Measurements from ENCODE around the gene MYO7B.

Gene MYO7B

DNA sequence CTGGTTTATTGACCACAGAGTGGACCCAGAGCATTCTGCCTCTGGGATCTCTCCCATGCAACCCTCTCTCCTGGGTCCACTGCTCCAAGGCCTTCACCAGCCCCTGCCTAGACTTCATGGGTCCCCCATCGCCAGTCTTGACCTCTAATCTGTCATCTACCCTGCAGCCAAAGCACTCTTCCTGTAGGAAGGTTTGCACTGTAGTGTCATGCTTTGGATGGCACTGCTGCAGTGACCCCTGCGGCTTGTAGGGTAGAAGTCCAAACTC, 41.7 kb downstream of the MYO7B start:
- ATAC-seq: no peak
- TF ChIP-seq SNAI2 (CRISPR knock-in tag; IDR thresholded peaks at IDR 0.05) (no peak), RARB (CRISPR knock-in tag; IDR thresholded peaks at IDR 0.05) (no peak), GLIS3 (CRISPR knock-in tag; IDR thresholded peaks at IDR 0.05) (no peak), TCF4 (CRISPR knock-in tag; IDR thresholded peaks at IDR 0.05; ENCODE audit: borderline replicate concordance) (no peak), ARNTL (CRISPR knock-in tag; IDR thresholded peaks at IDR 0.05; ENCODE audit: borderline replicate concordance, low read depth) (no peak), ISL1 (CRISPR knock-in tag; IDR thresholded peaks at IDR 0.05) (no peak), ESRRG (CRISPR knock-in tag; IDR thresholded peaks at IDR 0.05) (no peak), ZNF70 (CRISPR knock-in tag; IDR thresholded peaks at IDR 0.05) (no peak), OSR1 (CRISPR knock-in tag; IDR thresholded peaks at IDR 0.05) (no peak)
- TF ChIP-seq, protein P1, sequence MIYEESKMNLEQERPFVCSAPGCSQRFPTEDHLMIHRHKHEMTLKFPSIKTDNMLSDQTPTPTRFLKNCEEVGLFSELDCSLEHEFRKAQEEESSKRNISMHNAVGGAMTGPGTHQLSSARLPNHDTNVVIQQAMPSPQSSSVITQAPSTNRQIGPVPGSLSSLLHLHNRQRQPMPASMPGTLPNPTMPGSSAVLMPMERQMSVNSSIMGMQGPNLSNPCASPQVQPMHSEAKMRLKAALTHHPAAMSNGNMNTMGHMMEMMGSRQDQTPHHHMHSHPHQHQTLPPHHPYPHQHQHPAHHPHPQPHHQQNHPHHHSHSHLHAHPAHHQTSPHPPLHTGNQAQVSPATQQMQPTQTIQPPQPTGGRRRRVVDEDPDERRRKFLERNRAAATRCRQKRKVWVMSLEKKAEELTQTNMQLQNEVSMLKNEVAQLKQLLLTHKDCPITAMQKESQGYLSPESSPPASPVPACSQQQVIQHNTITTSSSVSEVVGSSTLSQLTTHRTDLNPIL (CRISPR knock-in tag; IDR thresholded peaks at IDR 0.05; ENCODE audit: low read depth): no peak
- TF ChIP-seq, protein P2, sequence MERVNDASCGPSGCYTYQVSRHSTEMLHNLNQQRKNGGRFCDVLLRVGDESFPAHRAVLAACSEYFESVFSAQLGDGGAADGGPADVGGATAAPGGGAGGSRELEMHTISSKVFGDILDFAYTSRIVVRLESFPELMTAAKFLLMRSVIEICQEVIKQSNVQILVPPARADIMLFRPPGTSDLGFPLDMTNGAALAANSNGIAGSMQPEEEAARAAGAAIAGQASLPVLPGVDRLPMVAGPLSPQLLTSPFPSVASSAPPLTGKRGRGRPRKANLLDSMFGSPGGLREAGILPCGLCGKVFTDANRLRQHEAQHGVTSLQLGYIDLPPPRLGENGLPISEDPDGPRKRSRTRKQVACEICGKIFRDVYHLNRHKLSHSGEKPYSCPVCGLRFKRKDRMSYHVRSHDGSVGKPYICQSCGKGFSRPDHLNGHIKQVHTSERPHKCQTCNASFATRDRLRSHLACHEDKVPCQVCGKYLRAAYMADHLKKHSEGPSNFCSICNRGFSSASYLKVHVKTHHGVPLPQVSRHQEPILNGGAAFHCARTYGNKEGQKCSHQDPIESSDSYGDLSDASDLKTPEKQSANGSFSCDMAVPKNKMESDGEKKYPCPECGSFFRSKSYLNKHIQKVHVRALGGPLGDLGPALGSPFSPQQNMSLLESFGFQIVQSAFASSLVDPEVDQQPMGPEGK (CRISPR knock-in tag; IDR thresholded peaks at IDR 0.05; ENCODE audit: borderline replicate concordance): no peak
- TF ChIP-seq, protein P3, sequence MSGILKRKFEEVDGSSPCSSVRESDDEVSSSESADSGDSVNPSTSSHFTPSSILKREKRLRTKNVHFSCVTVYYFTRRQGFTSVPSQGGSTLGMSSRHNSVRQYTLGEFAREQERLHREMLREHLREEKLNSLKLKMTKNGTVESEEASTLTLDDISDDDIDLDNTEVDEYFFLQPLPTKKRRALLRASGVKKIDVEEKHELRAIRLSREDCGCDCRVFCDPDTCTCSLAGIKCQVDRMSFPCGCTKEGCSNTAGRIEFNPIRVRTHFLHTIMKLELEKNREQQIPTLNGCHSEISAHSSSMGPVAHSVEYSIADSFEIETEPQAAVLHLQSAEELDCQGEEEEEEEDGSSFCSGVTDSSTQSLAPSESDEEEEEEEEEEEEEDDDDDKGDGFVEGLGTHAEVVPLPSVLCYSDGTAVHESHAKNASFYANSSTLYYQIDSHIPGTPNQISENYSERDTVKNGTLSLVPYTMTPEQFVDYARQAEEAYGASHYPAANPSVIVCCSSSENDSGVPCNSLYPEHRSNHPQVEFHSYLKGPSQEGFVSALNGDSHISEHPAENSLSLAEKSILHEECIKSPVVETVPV (CRISPR knock-in tag; IDR thresholded peaks at IDR 0.05): no peak
- TF ChIP-seq, protein P4, sequence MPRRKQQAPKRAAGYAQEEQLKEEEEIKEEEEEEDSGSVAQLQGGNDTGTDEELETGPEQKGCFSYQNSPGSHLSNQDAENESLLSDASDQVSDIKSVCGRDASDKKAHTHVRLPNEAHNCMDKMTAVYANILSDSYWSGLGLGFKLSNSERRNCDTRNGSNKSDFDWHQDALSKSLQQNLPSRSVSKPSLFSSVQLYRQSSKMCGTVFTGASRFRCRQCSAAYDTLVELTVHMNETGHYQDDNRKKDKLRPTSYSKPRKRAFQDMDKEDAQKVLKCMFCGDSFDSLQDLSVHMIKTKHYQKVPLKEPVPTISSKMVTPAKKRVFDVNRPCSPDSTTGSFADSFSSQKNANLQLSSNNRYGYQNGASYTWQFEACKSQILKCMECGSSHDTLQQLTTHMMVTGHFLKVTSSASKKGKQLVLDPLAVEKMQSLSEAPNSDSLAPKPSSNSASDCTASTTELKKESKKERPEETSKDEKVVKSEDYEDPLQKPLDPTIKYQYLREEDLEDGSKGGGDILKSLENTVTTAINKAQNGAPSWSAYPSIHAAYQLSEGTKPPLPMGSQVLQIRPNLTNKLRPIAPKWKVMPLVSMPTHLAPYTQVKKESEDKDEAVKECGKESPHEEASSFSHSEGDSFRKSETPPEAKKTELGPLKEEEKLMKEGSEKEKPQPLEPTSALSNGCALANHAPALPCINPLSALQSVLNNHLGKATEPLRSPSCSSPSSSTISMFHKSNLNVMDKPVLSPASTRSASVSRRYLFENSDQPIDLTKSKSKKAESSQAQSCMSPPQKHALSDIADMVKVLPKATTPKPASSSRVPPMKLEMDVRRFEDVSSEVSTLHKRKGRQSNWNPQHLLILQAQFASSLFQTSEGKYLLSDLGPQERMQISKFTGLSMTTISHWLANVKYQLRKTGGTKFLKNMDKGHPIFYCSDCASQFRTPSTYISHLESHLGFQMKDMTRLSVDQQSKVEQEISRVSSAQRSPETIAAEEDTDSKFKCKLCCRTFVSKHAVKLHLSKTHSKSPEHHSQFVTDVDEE (CRISPR knock-in tag; IDR thresholded peaks at IDR 0.05): no peak
- TF ChIP-seq, protein P5, sequence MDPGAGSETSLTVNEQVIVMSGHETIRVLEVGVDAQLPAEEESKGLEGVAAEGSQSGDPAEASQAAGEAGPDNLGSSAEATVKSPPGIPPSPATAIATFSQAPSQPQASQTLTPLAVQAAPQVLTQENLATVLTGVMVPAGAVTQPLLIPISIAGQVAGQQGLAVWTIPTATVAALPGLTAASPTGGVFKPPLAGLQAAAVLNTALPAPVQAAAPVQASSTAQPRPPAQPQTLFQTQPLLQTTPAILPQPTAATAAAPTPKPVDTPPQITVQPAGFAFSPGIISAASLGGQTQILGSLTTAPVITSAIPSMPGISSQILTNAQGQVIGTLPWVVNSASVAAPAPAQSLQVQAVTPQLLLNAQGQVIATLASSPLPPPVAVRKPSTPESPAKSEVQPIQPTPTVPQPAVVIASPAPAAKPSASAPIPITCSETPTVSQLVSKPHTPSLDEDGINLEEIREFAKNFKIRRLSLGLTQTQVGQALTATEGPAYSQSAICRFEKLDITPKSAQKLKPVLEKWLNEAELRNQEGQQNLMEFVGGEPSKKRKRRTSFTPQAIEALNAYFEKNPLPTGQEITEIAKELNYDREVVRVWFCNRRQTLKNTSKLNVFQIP (CRISPR knock-in tag; IDR thresholded peaks at IDR 0.05; ENCODE audit: borderline replicate concordance, low read depth): no peak

DNA sequence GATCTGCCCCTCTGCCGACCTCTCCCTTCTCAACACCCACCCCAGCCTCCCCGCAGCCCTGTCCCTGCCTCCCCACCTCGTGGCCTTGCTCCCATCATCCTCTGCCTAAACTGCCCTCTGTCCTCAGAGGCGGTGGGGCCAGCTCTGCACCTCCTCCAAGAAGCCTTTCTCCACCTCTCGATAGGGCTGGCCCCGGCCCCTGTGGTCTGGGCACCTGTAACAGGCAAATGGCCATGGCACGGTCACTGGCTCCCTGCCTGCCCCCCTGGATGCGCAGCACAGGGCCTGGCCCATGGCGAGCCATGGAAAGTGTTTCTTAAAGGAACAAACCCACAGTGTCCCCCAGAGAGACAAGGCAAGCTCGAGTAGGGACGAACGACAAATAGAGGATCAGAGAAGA, 42.0 kb downstream of the MYO7B start:
- TF ChIP-seq, protein P2 (CRISPR knock-in tag; IDR thresholded peaks at IDR 0.05; ENCODE audit: borderline replicate concordance): no peak
- TF ChIP-seq TOX (CRISPR knock-in tag; IDR thresholded peaks at IDR 0.05; ENCODE audit: borderline replicate concordance) (no peak), PPARA (CRISPR knock-in tag; IDR thresholded peaks at IDR 0.05; ENCODE audit: borderline replicate concordance) (no peak), ESRRG (CRISPR knock-in tag; IDR thresholded peaks at IDR 0.05) (no peak), CSDC2 (CRISPR knock-in tag; IDR thresholded peaks at IDR 0.05) (no peak), ISL1 (CRISPR knock-in tag; IDR thresholded peaks at IDR 0.05) (no peak), SNAI2 (CRISPR knock-in tag; IDR thresholded peaks at IDR 0.05) (no peak), TCF4 (CRISPR knock-in tag; IDR thresholded peaks at IDR 0.05; ENCODE audit: borderline replicate concordance) (no peak), ZNF565 (CRISPR knock-in tag; conservative IDR thresholded peaks at IDR 0.05; ENCODE audit: low read depth) (no peak), ZNF8 (CRISPR knock-in tag; IDR thresholded peaks at IDR 0.05) (no peak)
- ATAC-seq: no peak

DNA sequence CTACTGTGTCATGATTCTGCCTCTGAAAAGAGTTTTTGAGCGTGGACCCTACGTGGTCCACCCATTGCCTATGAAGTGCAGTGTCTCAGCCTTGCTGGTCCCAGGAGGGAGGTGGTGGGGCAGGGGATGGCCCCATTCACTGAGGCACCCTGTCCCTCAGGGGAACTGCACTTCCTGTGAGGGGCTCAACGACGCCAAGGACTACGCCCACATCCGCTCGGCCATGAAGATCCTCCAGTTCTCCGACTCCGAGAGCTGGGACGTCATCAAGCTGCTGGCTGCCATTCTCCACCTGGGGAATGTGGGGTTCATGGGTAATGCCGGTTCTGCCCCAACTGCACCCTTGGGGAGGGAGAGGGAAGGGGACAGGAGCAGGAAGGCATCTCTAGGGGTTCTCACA, 42.5 kb downstream of the MYO7B start:
- no peak for ATAC-seq
- TF ChIP-seq, protein P5 (CRISPR knock-in tag; IDR thresholded peaks at IDR 0.05; ENCODE audit: borderline replicate concordance, low read depth): no peak
- TF ChIP-seq CSDC2 (CRISPR knock-in tag; IDR thresholded peaks at IDR 0.05): no peak
- TF ChIP-seq, protein P1 (CRISPR knock-in tag; IDR thresholded peaks at IDR 0.05; ENCODE audit: low read depth): no peak
- TF ChIP-seq, protein P3 (CRISPR knock-in tag; IDR thresholded peaks at IDR 0.05): no peak
- TF ChIP-seq ZC3H10 (CRISPR knock-in tag; IDR thresholded peaks at IDR 0.05): no peak
- no peak for TF ChIP-seq ARNTL (CRISPR knock-in tag; IDR thresholded peaks at IDR 0.05; ENCODE audit: borderline replicate concordance, low read depth)
- no peak for TF ChIP-seq PPARA (CRISPR knock-in tag; IDR thresholded peaks at IDR 0.05; ENCODE audit: borderline replicate concordance)
- no peak for TF ChIP-seq TOX (CRISPR knock-in tag; IDR thresholded peaks at IDR 0.05; ENCODE audit: borderline replicate concordance)
- no peak for TF ChIP-seq ZNF8 (CRISPR knock-in tag; IDR thresholded peaks at IDR 0.05)
- no peak for TF ChIP-seq TCF4 (CRISPR knock-in tag; IDR thresholded peaks at IDR 0.05; ENCODE audit: borderline replicate concordance)

All from SK-N-SH treated with all-trans-retinoic acid at 6 μM for 48 hours (cell line).